HepG2 (cell line): ENCODE data around the gene SFI1. TPM values are rescaled to one million over a fixed set of nuclear protein-coding genes. Genes with fewer than 3 reads are reported as not detected.

ENCODE experiments used
- ETV5 ChIP-seq: IDR thresholded peaks from 2 replicates; pipeline ENCODE4 v1.6.1; 2018; ENCODE audit warnings: missing biosample characterization, missing genetic modification reagents, inconsistent platforms, borderline replicate concordance
- IRX3 ChIP-seq: sonication (generic); formaldehyde crosslinking; IDR thresholded peaks from 2 replicates; pipeline ENCODE4 v1.8.1; 2023; ENCODE audit warnings: mild to moderate bottlenecking, low read depth, missing genetic modification reagents, borderline replicate concordance
- MAZ ChIP-seq, 2 experiments: sonication (generic) in 1 of 2; formaldehyde crosslinking in 1 of 2; IDR thresholded peaks; 2 replicates each; pipeline versions ENCODE4 v1.5.0 to v1.6.1; 2012 to 2020; ENCODE audit warnings: low read depth in 2 of 2, mild to moderate bottlenecking in 2 of 2, borderline replicate concordance in 1 of 2, improper control_type of control experiment in 1 of 2, low read length in 1 of 2, missing genetic modification reagents in 1 of 2, moderate library complexity in 1 of 2
- MEIS2 ChIP-seq: sonication (generic); formaldehyde crosslinking; IDR thresholded peaks from 2 replicates; pipeline ENCODE4 v1.9.0; 2021; ENCODE audit warnings: mild to moderate bottlenecking, missing genetic modification reagents
- NCOA5 ChIP-seq: sonication (generic); formaldehyde crosslinking; IDR thresholded peaks from 2 replicates; pipeline ENCODE4 v1.4.0; 2020; ENCODE audit warnings: missing genetic modification reagents
- PHF21A ChIP-seq: sonication (generic); formaldehyde crosslinking; IDR thresholded peaks from 2 replicates; pipeline ENCODE4 v1.5.0; 2020; ENCODE audit warnings: mild to moderate bottlenecking, missing genetic modification reagents
- ZNF329 ChIP-seq: sonication (generic); formaldehyde crosslinking; IDR thresholded peaks from 2 replicates; pipeline ENCODE4 v1.9.0; 2021; ENCODE audit warnings: low read depth, mild to moderate bottlenecking, missing genetic modification reagents
- ZNF614 ChIP-seq: IDR thresholded peaks from 2 replicates; pipeline ENCODE4 v1.6.1; 2018; ENCODE audit warnings: missing biosample characterization, missing genetic modification reagents, inconsistent platforms, borderline replicate concordance
- polyA plus RNA-seq, 8 experiments: library from polyadenylated mRNA; depleted of rRNA in 3 of 8; stranded (reverse) in 7 of 8; unstranded in 1 of 8; fragments of >200 nt; fragmentation: Illumina TruSeq in 4 of 8; extraction: Trizol in 4 of 8; gene quantifications; 2 replicates each; pipeline versions ENCODE4 v1.2.1 to v1.2.3, GENCODE V29; 2011 to 2016; ENCODE audit warnings: low read depth in 4 of 8, missing spikeins in 1 of 8, mixed read lengths in 1 of 8; ENCODE audit not compliant: insufficient read depth in 1 of 8
- total RNA-seq, 5 experiments: library from RNA; depleted of rRNA; stranded (reverse); fragments of >200 nt; fragmentation: Illumina TruSeq; extraction: Trizol; gene quantifications; 2 replicates each; pipeline ENCODE4 v1.2.3, GENCODE V29; 2016; ENCODE audit warnings: low read depth in 1 of 5
- TF ChIP-seq, protein P1 (sequence below): sonication (generic); formaldehyde crosslinking; IDR thresholded peaks from 2 replicates; pipeline ENCODE4 v1.5.1; 2020; ENCODE audit warnings: mild to moderate bottlenecking, missing genetic modification reagents
- TF ChIP-seq, protein P2 (sequence below): sonication (generic); formaldehyde crosslinking; IDR thresholded peaks from 2 replicates; pipeline ENCODE4 v1.4.0; 2020; ENCODE audit warnings: low read depth, mild to moderate bottlenecking, missing genetic modification reagents
- TF ChIP-seq, protein P3 (sequence below), 2 experiments: fragments of 450-650 bp in 1 of 2; sonication (generic) in 1 of 2; formaldehyde crosslinking in 1 of 2; IDR thresholded peaks; 2 replicates each; pipeline versions ENCODE4 v1.6.1 to v1.8.0; 2016 to 2022; ENCODE audit warnings: antibody characterized with exemption in 1 of 2, mild to moderate bottlenecking in 1 of 2, missing genetic modification reagents in 1 of 2

SFI1 gene
- total and polyA plus RNA-seq, 2 of the 13 experiments (the other 11 are each of a cell fraction or from before 2014, with no cell fraction given) = 20.5 to 40.1 TPM

GRCh38 chr22:31661851-31662667 is 165.7 kb downstream of the SFI1 start, which contains the start of gene PISD (continued):
- TF ChIP-seq, protein P1, sequence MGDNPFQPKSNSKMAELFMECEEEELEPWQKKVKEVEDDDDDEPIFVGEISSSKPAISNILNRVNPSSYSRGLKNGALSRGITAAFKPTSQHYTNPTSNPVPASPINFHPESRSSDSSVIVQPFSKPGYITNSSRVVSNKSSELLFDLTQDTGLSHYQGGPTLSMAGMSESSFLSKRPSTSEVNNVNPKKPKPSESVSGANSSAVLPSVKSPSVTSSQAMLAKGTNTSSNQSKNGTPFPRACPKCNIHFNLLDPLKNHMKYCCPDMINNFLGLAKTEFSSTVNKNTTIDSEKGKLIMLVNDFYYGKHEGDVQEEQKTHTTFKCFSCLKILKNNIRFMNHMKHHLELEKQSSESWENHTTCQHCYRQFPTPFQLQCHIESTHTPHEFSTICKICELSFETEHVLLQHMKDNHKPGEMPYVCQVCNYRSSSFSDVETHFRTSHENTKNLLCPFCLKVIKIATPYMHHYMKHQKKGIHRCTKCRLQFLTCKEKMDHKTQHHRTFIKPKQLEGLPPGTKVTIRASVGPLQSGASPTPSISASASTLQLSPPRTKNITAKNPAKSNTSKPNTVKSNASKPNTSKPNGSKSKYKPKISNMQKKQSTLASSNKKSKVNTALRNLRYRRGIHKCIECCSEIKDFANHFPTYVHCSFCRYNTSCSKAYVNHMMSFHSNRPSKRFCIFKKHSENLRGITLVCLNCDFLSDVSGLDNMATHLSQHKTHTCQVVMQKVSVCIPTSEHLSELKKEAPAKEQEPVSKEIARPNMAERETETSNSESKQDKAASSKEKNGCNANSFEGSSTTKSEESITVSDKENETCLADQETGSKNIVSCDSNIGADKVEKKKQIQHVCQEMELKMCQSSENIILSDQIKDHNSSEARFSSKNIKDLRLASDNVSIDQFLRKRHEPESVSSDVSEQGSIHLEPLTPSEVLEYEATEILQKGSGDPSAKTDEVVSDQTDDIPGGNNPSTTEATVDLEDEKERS = peak; percentile 13; the same call in 1 of the 2 replicates
- TF ChIP-seq ETV5 (no peak), IRX3 (CRISPR knock-in tag) (no peak), PHF21A (CRISPR knock-in tag) (no peak), ZNF329 (CRISPR knock-in tag) (peak; percentile 25; the same call in 1 of the 2 replicates), MEIS2 (CRISPR knock-in tag) (peak; percentile 15; the same call in 1 of the 2 replicates), ZNF614 (CRISPR knock-in tag) (peak; percentile 28; the same call in 1 of the 2 replicates), NCOA5 (CRISPR knock-in tag) (no peak), MAZ (IDR thresholded peaks at IDR 0.05; ENCODE audit: borderline replicate concordance, low read depth, low read length) (peak; percentile 61; the same call in 1 of the 2 replicates), MAZ (CRISPR knock-in tag; IDR thresholded peaks at IDR 0.05; ENCODE audit: low read depth) (peak; percentile 45; the same call in 1 of the 2 replicates)
- TF ChIP-seq, protein P2, sequence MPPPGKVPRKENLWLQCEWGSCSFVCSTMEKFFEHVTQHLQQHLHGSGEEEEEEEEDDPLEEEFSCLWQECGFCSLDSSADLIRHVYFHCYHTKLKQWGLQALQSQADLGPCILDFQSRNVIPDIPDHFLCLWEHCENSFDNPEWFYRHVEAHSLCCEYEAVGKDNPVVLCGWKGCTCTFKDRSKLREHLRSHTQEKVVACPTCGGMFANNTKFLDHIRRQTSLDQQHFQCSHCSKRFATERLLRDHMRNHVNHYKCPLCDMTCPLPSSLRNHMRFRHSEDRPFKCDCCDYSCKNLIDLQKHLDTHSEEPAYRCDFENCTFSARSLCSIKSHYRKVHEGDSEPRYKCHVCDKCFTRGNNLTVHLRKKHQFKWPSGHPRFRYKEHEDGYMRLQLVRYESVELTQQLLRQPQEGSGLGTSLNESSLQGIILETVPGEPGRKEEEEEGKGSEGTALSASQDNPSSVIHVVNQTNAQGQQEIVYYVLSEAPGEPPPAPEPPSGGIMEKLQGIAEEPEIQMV = 0 out of 2 replicates have a peak, but pooled peaks have one; percentile 24
- TF ChIP-seq, protein P3, sequence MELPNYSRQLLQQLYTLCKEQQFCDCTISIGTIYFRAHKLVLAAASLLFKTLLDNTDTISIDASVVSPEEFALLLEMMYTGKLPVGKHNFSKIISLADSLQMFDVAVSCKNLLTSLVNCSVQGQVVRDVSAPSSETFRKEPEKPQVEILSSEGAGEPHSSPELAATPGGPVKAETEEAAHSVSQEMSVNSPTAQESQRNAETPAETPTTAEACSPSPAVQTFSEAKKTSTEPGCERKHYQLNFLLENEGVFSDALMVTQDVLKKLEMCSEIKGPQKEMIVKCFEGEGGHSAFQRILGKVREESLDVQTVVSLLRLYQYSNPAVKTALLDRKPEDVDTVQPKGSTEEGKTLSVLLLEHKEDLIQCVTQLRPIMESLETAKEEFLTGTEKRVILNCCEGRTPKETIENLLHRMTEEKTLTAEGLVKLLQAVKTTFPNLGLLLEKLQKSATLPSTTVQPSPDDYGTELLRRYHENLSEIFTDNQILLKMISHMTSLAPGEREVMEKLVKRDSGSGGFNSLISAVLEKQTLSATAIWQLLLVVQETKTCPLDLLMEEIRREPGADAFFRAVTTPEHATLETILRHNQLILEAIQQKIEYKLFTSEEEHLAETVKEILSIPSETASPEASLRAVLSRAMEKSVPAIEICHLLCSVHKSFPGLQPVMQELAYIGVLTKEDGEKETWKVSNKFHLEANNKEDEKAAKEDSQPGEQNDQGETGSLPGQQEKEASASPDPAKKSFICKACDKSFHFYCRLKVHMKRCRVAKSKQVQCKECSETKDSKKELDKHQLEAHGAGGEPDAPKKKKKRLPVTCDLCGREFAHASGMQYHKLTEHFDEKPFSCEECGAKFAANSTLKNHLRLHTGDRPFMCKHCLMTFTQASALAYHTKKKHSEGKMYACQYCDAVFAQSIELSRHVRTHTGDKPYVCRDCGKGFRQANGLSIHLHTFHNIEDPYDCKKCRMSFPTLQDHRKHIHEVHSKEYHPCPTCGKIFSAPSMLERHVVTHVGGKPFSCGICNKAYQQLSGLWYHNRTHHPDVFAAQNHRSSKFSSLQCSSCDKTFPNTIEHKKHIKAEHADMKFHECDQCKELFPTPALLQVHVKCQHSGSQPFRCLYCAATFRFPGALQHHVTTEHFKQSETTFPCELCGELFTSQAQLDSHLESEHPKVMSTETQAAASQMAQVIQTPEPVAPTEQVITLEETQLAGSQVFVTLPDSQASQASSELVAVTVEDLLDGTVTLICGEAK (IDR thresholded peaks at IDR 0.05) = no peak
- TF ChIP-seq, protein P3 (CRISPR knock-in tag; IDR thresholded peaks at IDR 0.05) = peak; percentile 18; the same call in 1 of the 2 replicates
